A673 (cell line): Measurements from ENCODE around the gene NUTM1. TPM values are rescaled to one million over a fixed set of nuclear protein-coding genes. Genes with fewer than 3 reads are reported as not detected.

Experiments
- BruUV-seq: library from RNA; stranded (reverse); fragments of 400-500 nt; replicated peaks from 2 replicates; lab custom pipeline; 2021; lab: Mats Ljungman, UMichigan
- CTCF ChIA-PET: fragments of 300-600 bp; sonication (Branson Sonifier 250); formaldehyde crosslinking; loops from one replicate; lab custom pipeline; 2022; ENCODE audit warnings: antibody characterized with exemption; lab: Charles Lee
- POLR2A ChIA-PET: fragments of 300-600 bp; sonication (Branson Sonifier 250); formaldehyde crosslinking; loops from one replicate; lab custom pipeline; 2022; ENCODE audit warnings: antibody characterized with exemption; ENCODE audit not compliant: low non-redundant PET; lab: Charles Lee
- DNase-seq: peaks from one replicate; pipeline ENCODE4 v3.0.0-alpha.2; 2015; ENCODE audit warnings: low spot score
- H3K27ac ChIP-seq: fragments of 200-600 bp; sonication (generic); 2 replicates; pipeline ENCODE4 v1.5.1; 2016; ENCODE audit warnings: mixed run types, low read depth, mild to moderate bottlenecking, mixed read lengths, antibody characterized with exemption, low read length; ENCODE audit not compliant: poor library complexity, severe bottlenecking
- H3K27me3 ChIP-seq: fragments of 200-600 bp; sonication (generic); replicated peaks from 2 replicates; pipeline ENCODE4 v1.6.1; 2017; ENCODE audit warnings: mixed run types, low read depth, mild to moderate bottlenecking, mixed read lengths, antibody characterized with exemption, low read length; ENCODE audit not compliant: insufficient read depth, poor library complexity
- H3K36me3 ChIP-seq: fragments of 200-600 bp; sonication (generic); 2 replicates; pipeline ENCODE4 v1.6.1; 2016; ENCODE audit warnings: mixed run types, mild to moderate bottlenecking, mixed read lengths, antibody characterized with exemption, low read length; ENCODE audit not compliant: insufficient read depth, poor library complexity, severe bottlenecking
- H3K4me1 ChIP-seq: fragments of 200-600 bp; sonication (generic); 2 replicates; pipeline ENCODE4 v1.6.1; 2017; ENCODE audit warnings: mixed run types, mild to moderate bottlenecking, mixed read lengths, antibody characterized with exemption, low read length; ENCODE audit not compliant: insufficient read depth, poor library complexity, severe bottlenecking
- H3K4me3 ChIP-seq: fragments of 200-600 bp; sonication (generic); 2 replicates; pipeline ENCODE4 v1.5.1; 2016; ENCODE audit warnings: low read depth, mixed run types, mild to moderate bottlenecking, mixed read lengths, low read length; ENCODE audit not compliant: poor library complexity, severe bottlenecking
- H3K9me3 ChIP-seq: fragments of 200-600 bp; sonication (generic); 2 replicates; pipeline ENCODE4 v1.6.1; 2016; ENCODE audit warnings: mixed run types, low read depth, mild to moderate bottlenecking, mixed read lengths, antibody characterized with exemption, low read length; ENCODE audit not compliant: poor library complexity, severe bottlenecking
- EZH2 ChIP-seq: fragments of 200-600 bp; sonication (generic); IDR thresholded peaks from 2 replicates; pipeline ENCODE4 v1.6.1; 2017; ENCODE audit warnings: borderline replicate concordance, low read depth, mild to moderate bottlenecking, mixed read lengths, antibody characterized with exemption, low read length; ENCODE audit not compliant: poor library complexity, severe bottlenecking
- intact Hi-C: fragments of 100-400 bp; cut with micrococcal nuclease; formaldehyde crosslinking; loops from one replicate; pipeline ENCODE4 v1.10.0; 2022; ENCODE audit not compliant: unreplicated experiment
- total RNA-seq: library from RNA; stranded (reverse); gene quantifications from 2 replicates; pipeline ENCODE4 v1.2.3, GENCODE V29; 2021
- TF ChIP-seq, protein P1 (sequence below): fragments of 300-800, 200-600 bp; sonication (generic); conservative IDR thresholded peaks from 2 replicates; pipeline ENCODE4 v1.5.1; 2017; ENCODE audit warnings: low read depth, mild to moderate bottlenecking, antibody characterized with exemption, low read length, moderate library complexity, mixed read lengths

Gene NUTM1
- total RNA-seq, 1 experiment from 2014 or later, result not detected

- TF ChIP-seq, protein P1, sequence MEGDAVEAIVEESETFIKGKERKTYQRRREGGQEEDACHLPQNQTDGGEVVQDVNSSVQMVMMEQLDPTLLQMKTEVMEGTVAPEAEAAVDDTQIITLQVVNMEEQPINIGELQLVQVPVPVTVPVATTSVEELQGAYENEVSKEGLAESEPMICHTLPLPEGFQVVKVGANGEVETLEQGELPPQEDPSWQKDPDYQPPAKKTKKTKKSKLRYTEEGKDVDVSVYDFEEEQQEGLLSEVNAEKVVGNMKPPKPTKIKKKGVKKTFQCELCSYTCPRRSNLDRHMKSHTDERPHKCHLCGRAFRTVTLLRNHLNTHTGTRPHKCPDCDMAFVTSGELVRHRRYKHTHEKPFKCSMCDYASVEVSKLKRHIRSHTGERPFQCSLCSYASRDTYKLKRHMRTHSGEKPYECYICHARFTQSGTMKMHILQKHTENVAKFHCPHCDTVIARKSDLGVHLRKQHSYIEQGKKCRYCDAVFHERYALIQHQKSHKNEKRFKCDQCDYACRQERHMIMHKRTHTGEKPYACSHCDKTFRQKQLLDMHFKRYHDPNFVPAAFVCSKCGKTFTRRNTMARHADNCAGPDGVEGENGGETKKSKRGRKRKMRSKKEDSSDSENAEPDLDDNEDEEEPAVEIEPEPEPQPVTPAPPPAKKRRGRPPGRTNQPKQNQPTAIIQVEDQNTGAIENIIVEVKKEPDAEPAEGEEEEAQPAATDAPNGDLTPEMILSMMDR, result no peak
- no peak for TF ChIP-seq EZH2
- H3K36me3 ChIP-seq, result peaks cover 6% of the 10 kb centered on the region
- BruUV-seq, result no TSS peak
- intact Hi-C loops, result no loop called here
- no peak overlapping the region for H3K4me3 ChIP-seq
- ChIA-PET POLR2A (no interaction called here), CTCF (no interaction called here)
- no peak for DNase-seq
- H3K9me3 ChIP-seq, result no peaks in the 10 kb centered on the region
- H3K27me3 ChIP-seq, result no peaks in the 10 kb centered on the region
- H3K27ac ChIP-seq, result no peak overlapping the region
- no peaks in the 10 kb centered on the region for H3K4me1 ChIP-seq
Measured at GRCh38 chr15:34359416-34359815, 16.3 kb downstream of the NUTM1 start.

- H3K36me3 ChIP-seq, result peaks cover 6% of the 10 kb centered on the region
- no TSS peak for BruUV-seq
- DNase-seq, result no peak
- POLR2A ChIA-PET, result no interaction called here
- H3K27me3 ChIP-seq, result no peaks in the 10 kb centered on the region
- CTCF ChIA-PET, result no interaction called here
- no peak overlapping the region for H3K27ac ChIP-seq
- no peaks in the 10 kb centered on the region for H3K9me3 ChIP-seq
- intact Hi-C loops, result loop anchor here (10.0 kb wide), 2 partner anchors 115 to 255 kb away; partner anchors contain the start of genes EMC7 and PGBD4
- H3K4me1 ChIP-seq, result no peaks in the 10 kb centered on the region
- no peak overlapping the region for H3K4me3 ChIP-seq
- TF ChIP-seq EZH2, result no peak
- TF ChIP-seq, protein P1, result no peak
Measured at GRCh38 chr15:34360298-34360697, 17.2 kb downstream of the NUTM1 start.

GRCh38 chr15:34361278-34361677 lies 18.2 kb downstream of the NUTM1 start:
- no peak overlapping the region for H3K27ac ChIP-seq
- BruUV-seq, result no TSS peak
- no peak overlapping the region for H3K4me3 ChIP-seq
- intact Hi-C loops, result loop anchor here (10.0 kb wide), 2 partner anchors 116 to 256 kb away; partner anchors contain the start of genes EMC7 and PGBD4
- no peaks in the 10 kb centered on the region for H3K9me3 ChIP-seq
- CTCF ChIA-PET, result no interaction called here
- H3K36me3 ChIP-seq, result peaks cover 6% of the 10 kb centered on the region
- no peaks in the 10 kb centered on the region for H3K27me3 ChIP-seq
- POLR2A ChIA-PET, result no interaction called here
- no peak for DNase-seq
- H3K4me1 ChIP-seq, result no peaks in the 10 kb centered on the region
- no peak for TF ChIP-seq EZH2
- TF ChIP-seq, protein P1, result no peak
